Right hindlimb (tissue), 1 donor: ENCODE measurements around the gene MAP4.

Experiments used
- DNase-seq: peaks from one replicate; pipeline ENCODE4 v3.0.0-alpha.2; 2018

Gene MAP4

DNA sequence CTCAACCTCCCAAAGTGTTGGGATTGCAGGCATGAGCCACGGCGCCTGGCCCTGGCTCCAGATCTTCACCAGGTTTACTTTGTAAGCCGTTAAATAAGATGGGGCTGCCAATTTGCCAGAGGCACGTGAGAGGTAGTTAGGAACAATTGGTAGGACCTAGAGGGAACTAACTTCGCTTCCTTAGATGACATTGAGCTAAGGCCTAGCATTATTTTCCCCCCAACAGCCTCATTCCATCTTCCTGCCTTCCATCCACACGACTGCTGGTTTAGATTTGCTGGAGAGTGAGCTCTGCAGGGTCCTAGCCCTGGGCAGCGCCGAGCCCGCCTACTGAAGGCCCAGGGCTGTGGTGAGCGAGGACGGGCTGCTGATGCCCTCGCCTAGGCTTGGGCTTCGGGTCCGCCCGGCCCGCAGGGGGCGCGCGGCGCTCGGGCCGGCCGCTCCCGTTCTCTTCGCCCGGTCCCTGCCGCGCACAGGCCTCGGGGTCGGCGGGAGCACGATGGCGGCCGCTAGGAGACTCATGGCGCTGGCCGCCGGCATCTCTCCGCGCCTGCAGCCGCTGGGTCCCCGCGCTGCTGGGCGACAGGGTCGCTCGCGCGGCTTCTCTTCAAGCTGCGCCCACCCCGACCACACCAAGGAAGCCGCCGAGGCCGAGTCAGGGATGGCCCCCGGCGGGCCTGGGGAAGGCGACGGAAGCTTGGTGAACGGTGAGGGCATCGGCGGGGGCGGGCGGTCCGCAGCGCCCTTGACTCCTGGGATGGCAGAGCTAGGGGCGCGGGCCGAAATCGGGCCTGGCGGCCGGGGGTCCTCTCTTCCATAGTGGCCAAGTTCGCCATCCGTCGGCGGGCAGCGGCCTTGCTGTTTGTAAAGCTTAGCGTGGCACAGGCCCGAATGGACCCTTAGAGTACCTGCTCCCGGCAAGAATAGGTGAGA is 191.4 kb downstream of the MAP4 start:
- DNase-seq = peak; percentile 86

DNA sequence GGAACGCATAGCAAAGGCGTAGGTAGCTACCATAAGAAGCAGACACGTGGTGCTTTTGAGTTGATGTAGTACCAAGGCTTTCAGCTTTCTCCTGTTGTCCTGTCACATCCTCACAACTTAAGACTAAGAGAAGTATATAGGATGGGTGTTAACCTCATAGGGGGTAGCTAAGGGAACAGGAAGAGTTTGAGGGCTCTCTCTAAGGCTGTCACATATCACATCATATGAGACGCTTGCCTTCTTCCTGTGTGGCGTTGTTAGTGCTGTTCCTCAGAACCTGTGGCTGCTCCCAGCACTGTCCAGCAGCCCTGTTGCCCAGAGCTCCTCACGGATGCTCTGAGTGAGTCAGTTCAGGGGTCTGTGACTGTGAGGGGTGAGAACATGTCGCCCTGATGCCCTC is 198.6 kb downstream of the MAP4 start:
- no peak for DNase-seq

DNA sequence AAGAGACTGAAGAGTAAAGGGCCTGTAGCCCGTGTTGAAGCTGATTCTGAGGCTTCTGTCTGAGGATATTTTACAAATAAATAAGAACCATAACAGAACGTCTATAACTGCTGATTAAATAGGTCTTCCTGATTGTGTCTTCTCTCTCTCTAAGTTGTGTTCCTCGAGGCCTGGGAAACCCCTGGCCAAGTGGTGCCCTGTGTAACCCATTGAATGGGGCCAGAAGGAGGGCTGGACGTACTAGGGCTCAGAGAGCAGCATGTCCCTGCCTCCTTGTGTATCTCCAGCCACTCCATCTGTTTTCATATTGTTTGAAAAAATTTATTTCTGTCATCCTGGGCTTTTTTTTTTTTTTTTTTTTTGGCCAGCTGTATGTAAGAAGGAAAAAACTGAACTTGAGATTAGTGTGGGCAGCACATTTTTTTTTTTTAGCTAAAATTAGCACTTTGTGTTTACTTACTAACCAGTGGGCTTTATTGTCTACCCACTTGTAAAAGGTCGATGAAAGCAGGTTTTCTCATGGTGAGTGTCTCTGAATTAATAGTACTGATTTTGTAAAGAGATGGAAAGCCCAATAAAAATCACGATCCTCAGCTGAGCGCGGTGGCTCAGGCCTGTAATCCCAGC is 202.6 kb downstream of the MAP4 start:
- no peak for DNase-seq

DNA sequence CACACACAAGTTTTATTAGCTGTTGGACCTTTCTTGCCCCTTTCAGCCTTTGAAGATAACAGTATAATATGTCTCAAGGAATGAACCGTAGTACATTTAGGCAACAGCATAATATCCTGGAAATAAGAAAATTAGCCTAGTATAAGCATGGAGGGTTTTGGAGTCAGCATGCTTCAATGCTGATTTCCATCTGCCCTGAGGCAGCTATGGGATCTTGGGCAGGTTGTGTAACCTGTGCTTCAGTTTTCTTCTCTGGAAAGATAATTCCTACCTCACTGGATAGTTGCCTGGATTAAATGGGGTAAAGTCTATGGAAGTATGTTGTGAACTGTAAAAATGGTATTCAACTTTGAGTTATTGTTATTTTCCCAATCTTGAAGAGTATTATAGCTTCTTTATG is 211.6 kb downstream of the MAP4 start:
- DNase-seq = no peak

DNA sequence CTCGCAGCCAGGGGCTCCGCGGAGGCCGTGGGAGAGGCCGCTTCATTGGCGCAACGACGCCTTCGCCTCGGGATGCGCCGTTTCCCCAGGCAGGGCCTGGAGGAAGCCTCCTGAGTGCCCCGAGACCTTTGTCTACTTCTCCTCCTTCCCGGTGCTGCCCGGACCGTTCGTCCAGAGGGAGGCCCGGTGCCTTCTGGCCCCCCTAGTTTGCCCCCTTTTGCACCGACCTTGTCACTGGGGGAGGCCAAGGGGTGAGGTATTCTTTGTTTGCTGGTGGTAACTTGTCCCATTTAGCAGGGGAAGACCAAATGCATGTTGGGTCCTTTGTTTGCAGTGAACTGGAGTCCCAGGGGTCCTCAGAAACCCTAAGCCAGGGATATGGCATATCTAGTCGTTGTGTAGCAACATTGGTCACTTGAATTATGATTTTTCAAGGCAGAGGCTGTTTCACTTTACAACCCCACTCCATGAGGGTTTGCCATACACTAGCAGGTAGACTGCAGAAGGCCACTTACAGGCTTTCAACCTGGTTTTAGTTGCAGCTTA is 212.7 kb downstream of the MAP4 start:
- no peak for DNase-seq

DNA sequence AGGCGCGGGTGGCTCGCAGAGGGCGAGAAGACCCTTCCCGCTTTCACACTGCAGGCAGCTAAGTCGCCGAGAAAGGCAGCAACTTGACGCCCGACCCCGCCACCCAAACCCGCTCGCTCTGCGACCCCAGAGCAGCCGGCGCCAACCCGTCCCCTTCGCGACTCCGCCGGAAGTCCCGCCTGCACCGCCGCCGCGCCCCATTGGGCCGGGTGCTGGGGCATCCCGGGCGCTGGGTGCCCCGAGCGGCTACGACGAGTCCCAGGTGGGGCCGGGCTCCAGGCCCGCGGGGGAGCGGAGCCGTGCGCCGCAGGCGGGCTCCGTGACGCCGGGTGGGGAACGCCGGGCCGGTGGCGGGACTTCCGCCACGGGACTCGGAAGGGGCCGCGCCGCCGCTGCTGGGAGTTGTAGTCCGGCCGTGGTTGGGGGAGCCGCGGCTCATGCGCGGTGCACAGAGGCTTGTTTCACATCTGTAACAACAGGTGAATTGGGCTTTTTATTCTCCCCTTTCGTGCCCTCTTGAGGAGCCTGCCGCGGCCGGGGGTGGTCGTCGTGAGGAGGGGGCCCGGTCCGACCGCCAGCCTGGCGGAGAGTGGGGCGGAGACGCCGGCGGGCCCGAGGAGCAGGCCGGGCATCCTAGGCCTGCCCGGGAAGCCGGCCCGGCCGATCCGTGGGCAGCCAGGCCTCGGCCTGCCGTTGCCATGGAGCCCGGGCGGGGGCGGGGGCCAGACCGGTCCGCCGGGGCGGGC is 213.3 kb downstream of the MAP4 start, which contains the start of gene DHX30:
Gene DHX30 (plus strand): TSS at position 405 of the 746 bp plus-strand sequence. CDS start 7,546 bp downstream, outside the sequence.
- DNase-seq = peak; percentile 93
